DMS153 (cell line): ENCODE data around the gene SND1.

Experiments used
- DNase-seq: peaks from one replicate; lab custom pipeline; 2025; lab: John Stamatoyannopoulos, UW

SND1 gene

GRCh38 chr7:127799535-127800305 is 147.7 kb downstream of the SND1 start:
- no peak for DNase-seq

DNA sequence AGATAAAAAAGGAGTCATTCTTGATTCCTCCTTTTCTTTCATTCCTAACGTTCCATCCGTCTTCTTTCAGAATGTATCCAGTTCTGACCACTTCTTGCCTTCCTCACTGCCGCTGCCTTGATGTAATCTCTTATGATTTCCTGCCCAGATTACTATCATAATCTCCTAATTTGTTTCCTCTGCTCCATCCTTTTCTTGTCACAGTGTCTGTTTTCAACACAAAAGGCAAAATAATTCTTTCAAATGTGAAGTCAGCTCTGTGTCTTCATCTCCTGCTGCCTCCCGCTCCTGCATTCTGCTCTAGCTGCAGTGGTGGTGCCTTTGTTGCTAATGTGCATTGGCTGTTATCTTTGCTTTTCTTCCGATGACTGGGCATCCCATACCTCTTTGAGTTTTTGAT is 150.9 kb downstream of the SND1 start:
- DNase-seq: no peak

DNA sequence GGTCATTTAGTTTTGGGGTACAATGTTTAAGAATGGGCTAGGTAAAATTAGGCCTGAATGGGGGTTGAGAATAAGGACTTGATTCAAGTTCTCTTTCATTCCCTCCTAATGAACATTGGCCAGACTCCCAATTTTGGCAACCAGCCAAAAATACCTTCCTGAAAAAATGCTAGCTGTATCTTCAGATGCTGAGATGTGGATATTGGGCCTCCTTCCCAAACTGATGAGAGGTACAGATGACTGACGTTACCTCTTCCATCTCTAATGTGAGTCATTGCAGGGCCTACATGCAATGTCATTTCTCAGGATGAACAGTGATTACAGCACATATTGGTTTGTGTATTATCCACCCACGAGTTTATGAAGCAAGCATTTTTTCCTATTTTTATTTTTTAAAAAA is 151.6 kb downstream of the SND1 start:
- no peak for DNase-seq

- DNase-seq: no peak
These were observed 155.3 kb downstream of the SND1 start for GRCh38 chr7:127807340-127807739.

GRCh38 chr7:127807829-127808228 is 155.8 kb downstream of the SND1 start:
- DNase-seq: no peak

DNA sequence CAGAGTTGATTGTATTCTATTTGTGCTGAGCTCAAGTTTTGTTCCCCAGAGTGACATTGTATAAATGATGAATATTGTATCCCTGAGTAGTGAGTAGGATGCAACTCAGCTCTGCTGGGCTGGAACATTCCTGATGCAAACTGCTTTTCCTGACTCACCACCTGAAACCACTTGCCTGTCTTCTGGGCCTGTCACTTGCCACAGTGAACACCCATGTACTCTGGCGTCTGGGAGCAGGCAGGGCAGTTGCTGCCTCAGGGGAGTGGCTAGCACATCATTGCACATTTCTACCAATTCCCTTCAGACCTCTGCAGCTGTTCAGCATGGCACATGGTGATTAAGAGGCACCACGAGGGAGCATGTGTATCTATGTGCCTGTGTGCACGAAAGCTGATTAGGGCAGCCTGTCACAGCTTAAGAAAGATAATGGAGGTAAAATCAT is 157.3 kb downstream of the SND1 start:
- no peak for DNase-seq

DNA sequence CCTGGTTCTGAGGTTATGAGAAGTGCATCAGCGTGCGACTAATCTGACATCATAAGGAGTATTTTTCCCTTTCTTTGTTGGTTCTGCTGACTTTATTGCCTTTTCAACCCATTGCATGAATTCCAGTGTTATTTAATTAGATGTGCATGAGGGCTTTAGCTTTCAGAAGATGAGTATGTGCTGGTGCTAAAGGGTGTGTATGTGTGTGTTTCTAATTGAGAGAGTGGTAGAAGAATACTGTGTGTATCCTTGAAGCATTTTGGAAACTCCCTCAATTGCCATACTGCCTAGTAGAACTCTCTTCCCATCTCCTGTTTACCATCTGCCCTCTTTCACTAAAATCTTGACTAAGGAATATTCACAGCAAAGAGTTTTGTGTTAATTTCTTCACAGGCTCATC is 158.1 kb downstream of the SND1 start:
- no peak for DNase-seq

GRCh38 chr7:127810696-127811660 is 159.0 kb downstream of the SND1 start:
- DNase-seq: no peak

- no peak for DNase-seq
These were observed 160.5 kb downstream of the SND1 start for GRCh38 chr7:127812540-127812939.

DNA sequence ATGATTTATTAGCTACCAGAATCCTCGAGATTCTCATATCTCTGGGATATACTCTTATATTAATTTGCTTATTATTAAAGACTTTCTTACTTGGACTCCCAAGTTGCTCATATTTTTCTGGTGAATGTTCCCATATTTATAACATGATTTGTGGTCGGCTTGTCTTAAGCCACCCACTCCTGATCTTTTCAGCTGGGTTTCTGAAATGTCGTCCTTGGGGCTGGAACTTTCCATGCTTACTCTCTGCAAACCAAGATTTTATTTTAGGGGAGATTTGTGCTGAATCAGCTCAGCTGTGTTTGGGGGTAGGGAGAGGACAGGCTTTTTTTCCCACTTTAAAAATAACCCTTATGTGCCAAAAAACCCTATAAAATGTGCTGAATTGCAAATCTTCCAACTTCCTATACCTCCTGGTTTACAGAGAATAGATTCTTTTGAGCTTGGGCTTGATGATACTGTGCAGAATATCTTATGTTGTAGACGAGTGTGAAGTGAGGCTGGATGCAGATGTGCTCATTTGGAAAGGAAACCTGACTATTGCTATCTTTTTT is 162.1 kb downstream of the SND1 start:
- no peak for DNase-seq

- DNase-seq: no peak
These were observed 163.7 kb downstream of the SND1 start for GRCh38 chr7:127815631-127816145.

- no peak for DNase-seq
These were observed 164.6 kb downstream of the SND1 start for GRCh38 chr7:127816354-127817190.

DNA sequence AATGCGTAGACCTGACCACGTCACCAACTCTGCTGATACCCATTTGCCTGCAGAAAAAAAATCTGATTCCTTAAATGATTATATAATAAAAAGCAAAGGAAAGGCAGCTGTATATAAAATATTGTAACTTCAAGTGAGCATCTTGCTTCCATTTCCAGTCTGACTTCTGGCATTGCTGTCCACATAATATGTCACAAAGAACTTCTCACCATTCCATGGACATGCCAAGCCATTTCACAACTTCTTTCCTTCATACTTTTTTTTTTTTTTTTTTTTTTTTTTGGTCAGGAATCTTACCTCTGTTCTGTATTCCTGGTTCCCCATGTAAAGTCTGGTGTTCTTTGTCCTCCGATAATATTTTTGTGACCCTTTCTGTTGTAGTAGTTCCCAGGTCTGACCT is 165.5 kb downstream of the SND1 start:
- DNase-seq: no peak

- DNase-seq: no peak
These were observed 166.3 kb downstream of the SND1 start for GRCh38 chr7:127818306-127818705.

GRCh38 chr7:127819975-127820731 is 168.2 kb downstream of the SND1 start:
- no peak for DNase-seq

- DNase-seq: no peak
These were observed 168.7 kb downstream of the SND1 start for GRCh38 chr7:127820732-127821085.

GRCh38 chr7:127821146-127821545 is 169.2 kb downstream of the SND1 start:
- no peak for DNase-seq

- no peak for DNase-seq
These were observed 171.0 kb downstream of the SND1 start for GRCh38 chr7:127822822-127823508.

- no peak for DNase-seq
These were observed 172.7 kb downstream of the SND1 start for GRCh38 chr7:127824682-127825081.

DNA sequence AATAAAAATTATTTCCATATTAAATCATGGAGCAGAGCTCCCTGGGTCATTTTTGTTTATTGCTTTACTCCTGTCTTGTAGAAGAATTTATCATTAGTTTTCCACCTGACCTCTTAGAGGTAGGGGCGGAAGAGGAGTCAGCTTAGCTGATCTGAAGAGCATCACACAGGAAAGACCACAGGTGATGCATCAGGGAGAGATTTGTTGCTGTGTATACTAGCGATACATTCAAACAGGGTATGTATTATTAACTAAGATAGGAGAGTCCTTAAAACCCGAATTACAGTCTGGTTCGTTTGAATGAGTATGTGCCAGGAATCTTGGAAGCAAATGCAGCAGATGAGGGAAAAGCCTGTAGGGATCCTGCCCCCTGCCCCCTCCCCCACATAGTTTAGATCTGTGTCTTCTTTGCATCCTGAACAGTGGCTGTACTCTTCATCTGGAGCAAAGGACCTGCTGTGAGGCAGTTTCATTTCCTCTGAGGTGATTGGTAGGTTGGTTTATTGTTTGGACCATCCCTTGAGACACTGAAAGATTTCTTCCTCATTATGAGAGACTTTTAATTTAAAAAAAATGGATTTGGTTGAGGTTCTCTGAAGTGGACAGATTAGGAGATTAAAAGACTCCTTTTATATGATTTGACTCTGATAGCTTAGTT is 177.0 kb downstream of the SND1 start:
- DNase-seq: no peak
